PC-3 (cell line): ENCODE results near the gene ZNF343. TPM values are rescaled to one million over a fixed set of nuclear protein-coding genes. Genes with fewer than 3 reads are reported as not detected.

Source experiments
- ATAC-seq: fragments of 200-7000 bp; cut with Tn5 transposase; 2 replicates; pipeline ENCODE4 v1.9.1; 2020; ENCODE audit warnings: mild to moderate bottlenecking, moderate library complexity
- BruUV-seq: library from RNA; stranded (reverse); fragments of 400-500 nt; replicated peaks from 2 replicates; lab custom pipeline; 2021; lab: Mats Ljungman, UMichigan
- CTCF ChIA-PET: fragments of 300-600 bp; sonication (Branson Sonifier 250); formaldehyde crosslinking; loops from one replicate; lab custom pipeline; 2022; ENCODE audit warnings: antibody characterized with exemption; lab: Charles Lee
- POLR2A ChIA-PET: fragments of 300-600 bp; sonication (Branson Sonifier 250); formaldehyde crosslinking; loops from one replicate; lab custom pipeline; 2022; ENCODE audit warnings: antibody characterized with exemption; ENCODE audit not compliant: unreplicated experiment; lab: Charles Lee
- DNase-seq: peaks from one replicate; pipeline ENCODE4 v3.0.0-alpha.2; 2015
- H2AFZ ChIP-seq: fragments of 300-600 bp; sonication (generic); 2 replicates; pipeline ENCODE4 v1.6.0; 2016; ENCODE audit warnings: antibody characterized with exemption, low read length
- H3F3A ChIP-seq: fragments of 300-600 bp; sonication (generic); one replicate; pipeline ENCODE4 v1.6.0; 2017; ENCODE audit warnings: antibody characterized with exemption, low read length, control low read depth, mild to moderate bottlenecking; ENCODE audit not compliant: unreplicated experiment
- H3K27ac ChIP-seq: fragments of 300-600 bp; sonication (generic); 2 replicates; pipeline ENCODE4 v1.5.1; 2016; ENCODE audit warnings: mild to moderate bottlenecking, low read length
- H3K27me3 ChIP-seq: fragments of 300-600 bp; sonication (generic); 2 replicates; pipeline ENCODE4 v1.6.1; 2016; ENCODE audit warnings: low read length, mixed read lengths
- H3K36me3 ChIP-seq: fragments of 300-600 bp; sonication (generic); 2 replicates; pipeline ENCODE4 v1.6.1; 2016; ENCODE audit warnings: low read depth, mixed run types, low read length, mixed read lengths
- H3K4me1 ChIP-seq: fragments of 300-600 bp; sonication (generic); 2 replicates; pipeline ENCODE4 v1.5.1; 2016; ENCODE audit warnings: low read length; ENCODE audit not compliant: insufficient read depth
- H3K4me2 ChIP-seq: fragments of 300-600 bp; sonication (generic); 2 replicates; pipeline ENCODE4 v1.6.0; 2016; ENCODE audit warnings: low read length
- H3K4me3 ChIP-seq: fragments of 300-600 bp; sonication (generic); 2 replicates; pipeline ENCODE4 v1.5.1; 2016; ENCODE audit warnings: mild to moderate bottlenecking, low read length, mixed read lengths
- H3K79me2 ChIP-seq: fragments of 300-600 bp; sonication (generic); 2 replicates; pipeline ENCODE4 v1.6.1; 2017; ENCODE audit warnings: low read length, mixed read lengths
- H3K9ac ChIP-seq: fragments of 300-600 bp; sonication (generic); 2 replicates; pipeline ENCODE4 v1.6.0; 2016; ENCODE audit warnings: mild to moderate bottlenecking, low read length
- H3K9me2 ChIP-seq: fragments of 300-600 bp; sonication (generic); replicated peaks from 2 replicates; pipeline ENCODE4 v1.6.1; 2016; ENCODE audit warnings: mixed run types, low read length, mixed read lengths
- H3K9me3 ChIP-seq: fragments of 300-600 bp; sonication (generic); 2 replicates; pipeline ENCODE4 v1.6.1; 2016; ENCODE audit warnings: low read length, mixed read lengths
- H4K20me1 ChIP-seq: fragments of 300-600 bp; sonication (generic); 2 replicates; pipeline ENCODE4 v1.6.1; 2016; ENCODE audit warnings: low read length, mixed read lengths
- EZH2 ChIP-seq: fragments of 300-600 bp; sonication (generic); IDR thresholded peaks from one replicate; pipeline ENCODE4 v1.6.1; 2017; ENCODE audit warnings: antibody characterized with exemption, mild to moderate bottlenecking, low read length; ENCODE audit not compliant: unreplicated experiment
- EZH2phosphoT487 ChIP-seq: fragments of 300-600 bp; sonication (generic); IDR thresholded peaks from 2 replicates; pipeline ENCODE4 v1.6.1; 2018; ENCODE audit warnings: mild to moderate bottlenecking, antibody characterized with exemption, low read length, borderline replicate concordance
- intact Hi-C: fragments of 100-400 bp; cut with micrococcal nuclease; formaldehyde crosslinking; loops from 2 replicates; pipeline ENCODE4 v1.9.0; 2023
- total RNA-seq: library from RNA; depleted of rRNA; stranded (reverse); fragments of >200 nt; gene quantifications from 2 replicates; pipeline ENCODE4 v1.2.3, GENCODE V29; 2014
- TF ChIP-seq, protein P1 (sequence below): fragments of 300-600 bp; sonication (generic); conservative IDR thresholded peaks from 2 replicates; pipeline ENCODE4 v1.5.1; 2017; ENCODE audit warnings: antibody characterized with exemption, low read depth, mild to moderate bottlenecking, low read length

The ZNF343 gene
- total RNA-seq, 1 experiment from 2014 or later, result 7.7 TPM

DNA sequence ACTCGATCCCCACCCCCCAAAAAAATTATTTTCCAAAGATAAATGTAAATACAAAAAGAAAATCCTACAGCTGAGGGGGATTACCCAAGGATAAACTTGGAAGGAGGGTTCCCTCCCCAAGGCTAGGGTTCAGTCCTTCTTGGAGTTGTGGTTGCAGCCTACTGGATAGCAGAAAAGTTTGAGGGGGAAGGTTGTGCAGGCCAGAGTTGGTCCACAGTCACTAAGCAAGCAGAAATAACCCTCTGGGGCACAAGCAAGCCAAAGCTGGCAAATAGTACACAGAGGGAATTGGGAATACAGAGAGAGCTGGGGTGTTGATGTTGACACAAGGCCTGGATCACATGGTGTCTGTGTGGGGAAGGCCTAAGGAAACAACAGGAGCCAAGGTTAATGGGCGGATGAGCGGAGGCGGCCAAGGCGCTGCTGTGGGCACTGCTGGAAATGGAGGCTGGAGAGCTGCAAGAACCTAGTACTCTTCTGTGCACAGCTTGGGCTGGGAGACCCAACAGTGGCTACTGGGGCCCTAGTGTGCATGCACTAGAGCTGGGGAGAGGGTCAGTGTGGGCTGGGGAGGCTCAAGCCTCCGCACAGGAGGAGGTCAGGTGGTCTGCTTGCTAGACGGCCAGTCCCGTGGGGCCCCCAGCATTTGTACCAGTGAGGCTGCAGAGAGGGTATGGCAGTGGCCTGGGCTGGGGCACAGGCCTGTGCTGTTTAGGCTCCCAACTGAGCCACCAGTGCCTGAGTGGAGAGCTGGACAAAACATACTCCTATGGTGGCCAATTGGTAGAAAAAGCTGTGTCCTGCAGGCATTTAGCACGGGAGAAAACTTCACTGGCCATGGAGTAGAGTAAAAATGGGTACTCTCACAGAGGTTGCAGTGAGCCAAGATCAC is 32.6 kb downstream of the ZNF343 start:
- Histone ChIP-seq H3K9me3 (no peaks in the 10 kb centered on the region), H3K4me2 (no peak overlapping the region), H3K9me2 (no peaks in the 10 kb centered on the region), H3K4me3 (no peak overlapping the region), H3K9ac (no peak overlapping the region), H3K36me3 (no peaks in the 10 kb centered on the region), H4K20me1 (no peaks in the 10 kb centered on the region), H2AFZ (no peak overlapping the region), H3F3A (no peaks in the 10 kb centered on the region), H3K27me3 (no peaks in the 10 kb centered on the region), H3K79me2 (no peaks in the 10 kb centered on the region), H3K27ac (no peak overlapping the region), H3K4me1 (peaks cover 2% of the 10 kb centered on the region)
- TF ChIP-seq, protein P1, sequence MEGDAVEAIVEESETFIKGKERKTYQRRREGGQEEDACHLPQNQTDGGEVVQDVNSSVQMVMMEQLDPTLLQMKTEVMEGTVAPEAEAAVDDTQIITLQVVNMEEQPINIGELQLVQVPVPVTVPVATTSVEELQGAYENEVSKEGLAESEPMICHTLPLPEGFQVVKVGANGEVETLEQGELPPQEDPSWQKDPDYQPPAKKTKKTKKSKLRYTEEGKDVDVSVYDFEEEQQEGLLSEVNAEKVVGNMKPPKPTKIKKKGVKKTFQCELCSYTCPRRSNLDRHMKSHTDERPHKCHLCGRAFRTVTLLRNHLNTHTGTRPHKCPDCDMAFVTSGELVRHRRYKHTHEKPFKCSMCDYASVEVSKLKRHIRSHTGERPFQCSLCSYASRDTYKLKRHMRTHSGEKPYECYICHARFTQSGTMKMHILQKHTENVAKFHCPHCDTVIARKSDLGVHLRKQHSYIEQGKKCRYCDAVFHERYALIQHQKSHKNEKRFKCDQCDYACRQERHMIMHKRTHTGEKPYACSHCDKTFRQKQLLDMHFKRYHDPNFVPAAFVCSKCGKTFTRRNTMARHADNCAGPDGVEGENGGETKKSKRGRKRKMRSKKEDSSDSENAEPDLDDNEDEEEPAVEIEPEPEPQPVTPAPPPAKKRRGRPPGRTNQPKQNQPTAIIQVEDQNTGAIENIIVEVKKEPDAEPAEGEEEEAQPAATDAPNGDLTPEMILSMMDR, result no peak
- TF ChIP-seq EZH2 (no peak), EZH2phosphoT487 (no peak)
- ChIA-PET CTCF (no interaction called here), POLR2A (no interaction called here)
- DNase-seq (no peak), ATAC-seq (no peak)
- BruUV-seq, result no TSS peak
- intact Hi-C loops, result no loop called here

DNA sequence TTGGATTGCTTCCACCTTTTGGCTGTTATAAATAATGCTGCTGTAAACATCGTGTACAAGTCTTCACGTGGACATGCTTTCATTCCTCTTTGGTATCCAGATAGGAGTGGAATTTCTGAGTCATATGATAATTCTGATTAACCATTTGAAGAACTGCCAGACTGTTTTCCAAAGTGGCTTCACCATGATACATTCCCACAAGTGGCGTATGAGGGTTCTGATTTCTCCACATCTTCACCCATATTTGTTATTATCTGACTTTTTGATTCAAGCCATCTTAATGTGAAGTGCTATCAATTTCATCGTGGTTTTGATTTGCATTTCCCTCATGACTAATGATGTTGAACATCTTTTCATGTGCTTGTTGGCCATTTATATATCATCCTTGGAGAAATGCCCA is 35.2 kb downstream of the ZNF343 start:
- Histone ChIP-seq H3K4me3 (no peak overlapping the region), H3K27me3 (no peaks in the 10 kb centered on the region), H3F3A (no peaks in the 10 kb centered on the region), H4K20me1 (peaks cover 14% of the 10 kb centered on the region), H3K4me1 (peaks cover 12% of the 10 kb centered on the region), H3K9ac (no peak overlapping the region), H3K36me3 (peaks cover 9% of the 10 kb centered on the region), H3K79me2 (peaks cover 21% of the 10 kb centered on the region), H2AFZ (no peak overlapping the region), H3K9me2 (no peaks in the 10 kb centered on the region), H3K9me3 (no peaks in the 10 kb centered on the region), H3K27ac (no peak overlapping the region), H3K4me2 (no peak overlapping the region)
- no peak for TF ChIP-seq EZH2
- TF ChIP-seq EZH2phosphoT487, result no peak
- TF ChIP-seq, protein P1, result no peak
- intact Hi-C loops, result no loop called here
- POLR2A ChIA-PET, result no interaction called here
- ATAC-seq (no peak), DNase-seq (peak; percentile 33)
- CTCF ChIA-PET, result no interaction called here
- no TSS peak for BruUV-seq
